HCT116 (cell line): Measurements from ENCODE around the gene RNF111.

ENCODE experiments used
- JUND ChIP-seq: IDR thresholded peaks from 2 replicates; pipeline ENCODE4 v1.6.1; 2012
- TF ChIP-seq, protein P1 (sequence below), 3 experiments: fragments of 200-600 bp in 1 of 3; sonication (generic) in 1 of 3; IDR thresholded peaks in 2 of 3; conservative IDR thresholded peaks in 1 of 3; 2 replicates each; pipeline ENCODE4 v1.5.1; 2012 to 2017; ENCODE audit warnings: low read depth in 2 of 3, low read length in 2 of 3, antibody characterized with exemption in 1 of 3, borderline replicate concordance in 1 of 3, control low read depth in 1 of 3, mild to moderate bottlenecking in 1 of 3, mixed read lengths in 1 of 3, mixed run types in 1 of 3, moderate library complexity in 1 of 3; ENCODE audit not compliant: insufficient read depth in 1 of 3

GRCh38 chr15:59013246-59013873 is 25.9 kb downstream of the RNF111 start:
- TF ChIP-seq, protein P1, sequence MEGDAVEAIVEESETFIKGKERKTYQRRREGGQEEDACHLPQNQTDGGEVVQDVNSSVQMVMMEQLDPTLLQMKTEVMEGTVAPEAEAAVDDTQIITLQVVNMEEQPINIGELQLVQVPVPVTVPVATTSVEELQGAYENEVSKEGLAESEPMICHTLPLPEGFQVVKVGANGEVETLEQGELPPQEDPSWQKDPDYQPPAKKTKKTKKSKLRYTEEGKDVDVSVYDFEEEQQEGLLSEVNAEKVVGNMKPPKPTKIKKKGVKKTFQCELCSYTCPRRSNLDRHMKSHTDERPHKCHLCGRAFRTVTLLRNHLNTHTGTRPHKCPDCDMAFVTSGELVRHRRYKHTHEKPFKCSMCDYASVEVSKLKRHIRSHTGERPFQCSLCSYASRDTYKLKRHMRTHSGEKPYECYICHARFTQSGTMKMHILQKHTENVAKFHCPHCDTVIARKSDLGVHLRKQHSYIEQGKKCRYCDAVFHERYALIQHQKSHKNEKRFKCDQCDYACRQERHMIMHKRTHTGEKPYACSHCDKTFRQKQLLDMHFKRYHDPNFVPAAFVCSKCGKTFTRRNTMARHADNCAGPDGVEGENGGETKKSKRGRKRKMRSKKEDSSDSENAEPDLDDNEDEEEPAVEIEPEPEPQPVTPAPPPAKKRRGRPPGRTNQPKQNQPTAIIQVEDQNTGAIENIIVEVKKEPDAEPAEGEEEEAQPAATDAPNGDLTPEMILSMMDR (IDR thresholded peaks at IDR 0.05 in 2 of 3, conservative IDR thresholded peaks at IDR 0.05 in 1 of 3; ENCODE audit: borderline replicate concordance in 1 of 3, insufficient read depth in 1 of 3, low read depth in 2 of 3, low read length in 2 of 3): no peak
- no peak for TF ChIP-seq JUND
